ENCODE results near the gene CACNA2D3. TPM values are rescaled to one million over a fixed set of nuclear protein-coding genes. Genes with fewer than 3 reads are reported as not detected.

The CACNA2D3 gene
- total and polyA plus RNA-seq, 2 donors from 2014 or later = 5.7 to 11.2 TPM

DNA sequence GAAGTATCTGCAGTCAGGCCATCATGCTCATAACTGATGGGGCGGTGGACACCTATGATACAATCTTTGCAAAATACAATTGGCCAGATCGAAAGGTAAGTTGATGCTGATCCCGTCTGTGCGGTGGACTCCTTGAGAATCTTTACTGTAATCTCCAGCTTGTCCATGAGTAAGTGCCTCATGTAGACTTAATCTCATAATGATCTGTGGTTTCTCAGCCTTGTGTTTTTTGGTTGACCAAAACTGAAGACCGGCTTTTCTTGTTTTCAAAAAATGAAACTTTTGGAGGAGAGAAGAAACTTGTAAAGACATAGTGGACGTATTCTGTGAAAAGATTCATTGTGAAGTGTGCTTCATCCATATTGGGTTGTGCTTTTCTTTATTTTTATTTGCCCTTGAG is 519.8 kb downstream of the CACNA2D3 start:
- FAIRE-seq (no peak), DNase-seq (no peak)
- no peak overlapping the region for H3K9ac ChIP-seq (ENCODE audit: low read length in 3 of 3)
- TF ChIP-seq, protein P1, sequence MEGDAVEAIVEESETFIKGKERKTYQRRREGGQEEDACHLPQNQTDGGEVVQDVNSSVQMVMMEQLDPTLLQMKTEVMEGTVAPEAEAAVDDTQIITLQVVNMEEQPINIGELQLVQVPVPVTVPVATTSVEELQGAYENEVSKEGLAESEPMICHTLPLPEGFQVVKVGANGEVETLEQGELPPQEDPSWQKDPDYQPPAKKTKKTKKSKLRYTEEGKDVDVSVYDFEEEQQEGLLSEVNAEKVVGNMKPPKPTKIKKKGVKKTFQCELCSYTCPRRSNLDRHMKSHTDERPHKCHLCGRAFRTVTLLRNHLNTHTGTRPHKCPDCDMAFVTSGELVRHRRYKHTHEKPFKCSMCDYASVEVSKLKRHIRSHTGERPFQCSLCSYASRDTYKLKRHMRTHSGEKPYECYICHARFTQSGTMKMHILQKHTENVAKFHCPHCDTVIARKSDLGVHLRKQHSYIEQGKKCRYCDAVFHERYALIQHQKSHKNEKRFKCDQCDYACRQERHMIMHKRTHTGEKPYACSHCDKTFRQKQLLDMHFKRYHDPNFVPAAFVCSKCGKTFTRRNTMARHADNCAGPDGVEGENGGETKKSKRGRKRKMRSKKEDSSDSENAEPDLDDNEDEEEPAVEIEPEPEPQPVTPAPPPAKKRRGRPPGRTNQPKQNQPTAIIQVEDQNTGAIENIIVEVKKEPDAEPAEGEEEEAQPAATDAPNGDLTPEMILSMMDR (IDR thresholded peaks at IDR 0.05; ENCODE audit: borderline replicate concordance, extremely low read depth, insufficient read depth) = no peak
- H3K4me3 ChIP-seq (ENCODE audit: low read length in 3 of 3) = no peak overlapping the region
- H3K36me3 ChIP-seq (ENCODE audit: control insufficient read depth in 2 of 3, insufficient read depth in 3 of 3, low read length in 3 of 3) = no peaks in the 10 kb centered on the region
- H3K9me3 ChIP-seq (ENCODE audit: control insufficient read depth in 2 of 3, insufficient read depth in 1 of 3, low read length in 3 of 3) = no peaks in the 10 kb centered on the region
- no peak overlapping the region for H3K27ac ChIP-seq (ENCODE audit: low read depth in 2 of 2, low read length in 2 of 2)
- peaks cover 3% of the 10 kb centered on the region for H3K27me3 ChIP-seq (ENCODE audit: control insufficient read depth, insufficient read depth, low read length)
- intact Hi-C loops (cut with DNase I) = no loop called here
- H3K4me1 ChIP-seq (ENCODE audit: control insufficient read depth in 2 of 3, insufficient read depth in 2 of 3, low read depth in 1 of 3, low read length in 3 of 3) = no peaks in the 10 kb centered on the region

DNA sequence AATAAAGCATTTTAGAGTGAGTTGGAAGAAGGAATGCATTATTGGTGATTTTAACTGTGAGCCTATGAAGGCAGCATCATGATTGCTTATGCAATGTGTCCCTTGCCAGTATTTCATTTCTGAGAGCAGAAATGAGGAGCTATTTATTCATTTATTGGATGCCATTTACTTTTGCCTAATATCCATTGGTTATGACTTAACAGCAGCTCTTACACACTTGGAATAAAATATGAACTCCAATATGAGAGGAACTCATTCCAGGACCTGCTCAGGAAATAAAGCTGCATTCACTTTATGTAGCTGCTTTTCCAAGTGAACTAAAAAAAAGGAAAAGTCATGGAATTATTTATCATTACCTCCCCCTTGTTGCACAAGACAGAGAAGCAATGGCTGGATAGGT is 525.4 kb downstream of the CACNA2D3 start:
- H3K9me3 ChIP-seq (ENCODE audit: control insufficient read depth in 2 of 3, insufficient read depth in 1 of 3, low read length in 3 of 3) = no peaks in the 10 kb centered on the region
- H3K4me3 ChIP-seq (ENCODE audit: low read length in 3 of 3) = no peak overlapping the region
- no peak for DNase-seq
- FAIRE-seq = no peak
- no peaks in the 10 kb centered on the region for H3K36me3 ChIP-seq (ENCODE audit: control insufficient read depth in 2 of 3, insufficient read depth in 3 of 3, low read length in 3 of 3)
- H3K27ac ChIP-seq (ENCODE audit: low read depth in 2 of 2, low read length in 2 of 2) = no peak overlapping the region
- no peak overlapping the region for H3K9ac ChIP-seq (ENCODE audit: low read length in 3 of 3)
- intact Hi-C loops (cut with DNase I) = no loop called here
- TF ChIP-seq, protein P1 (IDR thresholded peaks at IDR 0.05; ENCODE audit: borderline replicate concordance, extremely low read depth, insufficient read depth) = no peak
- H3K4me1 ChIP-seq (ENCODE audit: control insufficient read depth in 2 of 3, insufficient read depth in 2 of 3, low read depth in 1 of 3, low read length in 3 of 3) = no peaks in the 10 kb centered on the region
- H3K27me3 ChIP-seq (ENCODE audit: control insufficient read depth, insufficient read depth, low read length) = no peaks in the 10 kb centered on the region

DNA sequence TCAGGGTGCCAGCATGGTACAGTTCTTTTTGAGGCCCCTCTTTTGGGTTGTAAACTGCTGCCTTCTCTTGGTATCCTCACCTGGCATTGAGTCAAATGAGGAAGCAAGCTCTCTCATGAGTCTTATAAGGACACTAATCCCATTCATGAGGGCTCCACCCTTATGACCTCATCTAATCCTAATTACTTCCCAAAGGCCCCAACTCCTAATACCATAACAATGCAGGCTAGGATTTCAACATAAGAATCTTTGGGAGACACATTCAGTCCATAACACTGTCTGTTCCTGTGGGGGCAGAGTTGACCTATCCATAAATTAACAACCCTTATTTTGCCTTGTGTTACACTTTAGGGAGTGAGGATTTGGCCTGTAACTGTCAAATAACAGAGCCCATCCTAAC is 527.2 kb downstream of the CACNA2D3 start:
- Histone ChIP-seq H3K9ac (ENCODE audit: low read length in 3 of 3) (no peak overlapping the region), H3K36me3 (ENCODE audit: control insufficient read depth in 2 of 3, insufficient read depth in 3 of 3, low read length in 3 of 3) (no peaks in the 10 kb centered on the region), H3K27ac (ENCODE audit: low read depth in 2 of 2, low read length in 2 of 2) (no peak overlapping the region), H3K4me3 (ENCODE audit: low read length in 3 of 3) (no peak overlapping the region), H3K4me1 (ENCODE audit: control insufficient read depth in 2 of 3, insufficient read depth in 2 of 3, low read depth in 1 of 3, low read length in 3 of 3) (no peaks in the 10 kb centered on the region), H3K27me3 (ENCODE audit: control insufficient read depth, insufficient read depth, low read length) (no peaks in the 10 kb centered on the region), H3K9me3 (ENCODE audit: control insufficient read depth in 2 of 3, insufficient read depth in 1 of 3, low read length in 3 of 3) (no peaks in the 10 kb centered on the region)
- intact Hi-C loops (cut with DNase I) = no loop called here
- no peak for DNase-seq
- FAIRE-seq = no peak
- TF ChIP-seq, protein P1 (IDR thresholded peaks at IDR 0.05; ENCODE audit: borderline replicate concordance, extremely low read depth, insufficient read depth) = no peak

All from kidney (tissue), 14 donors.